Activated T-cell treated with anti-CD3 and anti-CD28 coated beads for 24 hours (primary cell): ENCODE data around the gene STX11.
"Not testable (repeated sequence)": the region's sequence is repeated elsewhere in the genome, so short reads cannot be mapped to it uniquely, and the experiment has no call there.

Experiments
- DNase-seq: peaks from one replicate; pipeline ENCODE4 v3.0.0-alpha.2; 2020; ENCODE audit warnings: low read depth

The STX11 gene

DNA sequence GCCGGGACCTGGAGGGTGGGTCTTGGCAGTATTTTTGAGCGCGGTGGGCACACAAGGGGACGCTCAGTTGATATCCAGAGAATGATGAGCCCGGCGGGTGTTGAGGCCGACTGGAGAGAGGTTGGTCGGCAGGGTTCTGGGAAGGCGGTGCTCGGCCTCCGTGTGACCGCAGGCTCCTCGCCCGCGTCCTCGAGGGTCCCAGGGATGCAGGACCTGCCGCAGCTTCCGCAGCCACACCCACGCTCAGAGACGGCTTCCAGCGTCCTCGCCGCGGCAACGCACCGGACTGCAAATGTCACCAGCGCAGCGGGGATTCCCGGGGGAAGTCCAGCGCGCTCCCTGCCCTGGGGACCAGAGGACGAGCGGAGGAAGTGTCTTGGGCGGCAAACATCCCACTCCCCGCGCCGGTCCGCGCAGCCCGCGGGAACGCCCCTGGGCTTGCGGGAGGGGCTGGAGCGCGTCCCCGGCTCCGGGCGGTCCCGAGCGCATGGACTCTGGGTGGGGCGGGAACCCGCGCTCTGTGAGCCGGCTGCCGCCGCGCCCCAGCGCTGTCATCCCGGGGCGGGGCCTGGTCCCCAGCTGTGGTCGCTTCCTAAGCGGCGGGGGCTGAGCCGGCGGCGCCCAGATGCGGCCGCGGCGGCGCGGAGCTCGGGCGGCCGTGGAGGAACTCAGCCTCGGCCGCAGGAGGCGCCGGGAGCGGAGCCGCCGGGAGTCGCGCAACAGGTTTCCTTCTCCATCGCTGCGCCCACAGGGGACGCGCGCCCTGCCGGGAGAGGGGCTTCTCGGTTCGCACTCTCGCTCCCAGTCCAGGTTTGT lies at the start of gene STX11:
STX11 (plus strand) TSS at position 624 of the 816 bp plus-strand sequence. CDS start 36,111 bp downstream, outside the sequence.
- DNase-seq = peak; percentile 74

DNA sequence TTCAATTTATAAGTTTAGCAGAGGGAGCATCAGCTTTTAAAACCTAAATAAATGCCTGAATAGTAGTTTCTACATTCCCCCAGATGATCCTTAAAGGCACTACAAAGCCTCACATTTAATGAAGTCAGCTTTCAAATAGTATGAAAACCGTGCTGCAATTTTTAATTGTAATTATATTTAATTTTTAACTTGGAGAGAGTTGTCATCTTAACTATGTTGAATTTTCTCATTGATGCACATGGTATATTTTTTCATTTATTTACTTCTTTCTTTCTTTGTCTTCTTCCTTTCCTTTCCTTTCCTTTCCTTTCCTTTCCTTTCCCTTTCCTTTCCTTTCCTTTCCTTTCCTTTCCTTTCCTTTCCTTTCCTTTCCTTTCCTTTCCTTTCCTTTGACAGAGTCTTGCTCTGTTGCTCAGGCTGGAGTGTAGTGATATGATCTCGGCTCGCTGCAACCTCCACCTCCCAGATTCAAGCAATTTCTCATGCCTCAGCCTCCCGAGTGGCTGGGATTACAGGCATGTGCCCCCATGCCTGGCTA lies 47.2 kb upstream of the STX11 start:
- no peak for DNase-seq

DNA sequence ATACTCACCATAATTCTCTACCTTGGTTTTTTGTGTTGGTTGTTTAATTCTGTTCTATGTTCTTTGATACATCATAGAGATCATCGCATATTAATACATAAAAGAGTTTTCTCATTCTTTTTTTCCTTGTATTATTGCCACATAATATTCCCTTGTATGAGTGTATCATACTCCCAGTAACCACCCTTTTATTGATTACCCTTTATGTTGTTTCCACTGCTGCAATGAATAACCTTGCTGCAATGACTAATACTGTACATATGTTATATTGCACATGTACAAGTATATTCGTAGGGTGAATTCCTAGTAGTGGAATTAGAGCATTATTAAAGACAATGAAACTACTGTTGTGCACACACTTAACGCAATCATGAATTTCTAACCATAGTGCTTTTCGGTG lies 45.8 kb upstream of the STX11 start:
- DNase-seq = no peak

DNA sequence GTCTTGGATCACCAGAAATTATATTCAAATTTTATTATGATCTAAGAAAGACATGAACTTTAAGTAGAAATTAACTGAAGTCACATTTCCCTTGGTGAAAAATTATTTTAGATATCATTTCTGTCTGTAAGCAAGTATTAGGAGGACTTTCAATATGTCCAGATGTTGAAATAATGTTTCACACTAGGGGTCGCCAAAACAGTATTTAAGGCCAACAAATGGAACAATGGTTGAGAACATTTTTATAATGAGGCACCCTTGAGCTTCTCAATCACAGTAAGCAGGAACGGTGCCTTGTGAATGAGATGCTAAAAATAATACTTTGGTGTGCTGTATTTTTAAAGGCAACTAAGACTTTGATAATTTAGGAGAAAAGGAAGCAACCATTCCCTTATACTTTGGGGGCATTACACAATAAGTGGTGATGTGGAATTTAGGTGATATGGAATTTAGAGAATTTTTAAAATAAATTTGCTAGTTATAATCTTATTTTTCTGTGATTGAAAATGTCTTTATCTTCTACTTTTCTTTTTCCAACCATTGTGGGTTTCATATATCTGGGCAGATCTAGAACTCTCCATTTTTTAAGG lies 45.3 kb upstream of the STX11 start:
- DNase-seq = peak; percentile 30

DNA sequence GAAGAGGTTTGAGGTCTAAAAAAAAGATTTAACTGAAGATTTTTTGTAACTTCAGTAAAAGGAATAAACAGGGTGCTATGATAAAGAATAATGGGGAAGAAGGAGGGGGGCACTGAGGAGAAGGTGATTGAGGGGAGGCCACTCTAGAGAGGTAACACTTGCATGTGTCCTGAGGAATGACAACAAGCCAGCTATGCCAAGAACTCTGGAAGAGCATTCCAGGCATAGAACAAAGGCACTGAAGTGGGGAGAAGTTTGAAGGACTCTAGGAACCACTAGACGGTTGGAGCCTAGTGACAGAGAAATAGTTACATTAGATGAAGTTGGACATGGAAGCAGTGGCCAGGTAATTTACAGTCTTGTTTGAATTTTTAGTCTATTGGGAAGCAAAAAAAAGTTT lies 44.1 kb upstream of the STX11 start:
- DNase-seq = no peak

DNA sequence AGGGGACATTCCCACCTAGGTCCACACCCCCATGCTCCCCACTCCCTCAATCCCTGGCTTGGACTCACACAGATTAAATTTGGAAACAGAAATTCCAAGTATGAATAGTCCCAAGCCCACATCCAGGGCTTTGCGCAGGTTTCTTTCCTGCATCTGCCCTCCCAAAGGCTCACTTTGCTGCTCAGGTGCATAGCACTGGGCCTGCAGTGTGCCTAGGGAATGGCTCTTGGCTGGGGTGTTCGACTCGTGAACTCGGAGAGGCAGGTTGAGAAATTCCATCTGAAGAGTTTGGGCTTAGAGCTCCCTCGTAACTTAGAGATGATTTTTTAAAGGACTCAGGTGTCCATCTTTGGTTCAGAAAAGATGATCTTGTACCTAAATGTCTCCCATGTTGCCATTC lies 40.1 kb upstream of the STX11 start:
- no peak for DNase-seq

DNA sequence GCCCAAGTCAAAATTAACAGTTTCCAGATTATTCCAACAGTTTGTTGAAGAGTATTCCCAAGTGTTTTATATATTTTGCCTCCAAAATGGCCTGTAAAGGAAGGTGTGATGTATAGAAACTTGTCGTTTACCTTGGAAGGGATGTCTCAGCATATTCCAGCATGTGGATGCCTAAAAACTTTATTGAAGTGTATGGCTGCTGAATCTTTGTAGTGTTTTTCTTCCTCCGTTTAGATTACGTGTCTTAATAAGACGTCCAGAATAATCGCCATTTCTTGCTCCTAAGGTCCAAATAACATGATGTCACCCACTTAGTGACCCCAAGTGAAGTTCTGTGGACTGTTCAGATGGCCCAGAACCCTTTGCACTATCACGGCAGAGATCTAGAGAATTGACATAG lies 37.0 kb upstream of the STX11 start:
- DNase-seq = no peak

DNA sequence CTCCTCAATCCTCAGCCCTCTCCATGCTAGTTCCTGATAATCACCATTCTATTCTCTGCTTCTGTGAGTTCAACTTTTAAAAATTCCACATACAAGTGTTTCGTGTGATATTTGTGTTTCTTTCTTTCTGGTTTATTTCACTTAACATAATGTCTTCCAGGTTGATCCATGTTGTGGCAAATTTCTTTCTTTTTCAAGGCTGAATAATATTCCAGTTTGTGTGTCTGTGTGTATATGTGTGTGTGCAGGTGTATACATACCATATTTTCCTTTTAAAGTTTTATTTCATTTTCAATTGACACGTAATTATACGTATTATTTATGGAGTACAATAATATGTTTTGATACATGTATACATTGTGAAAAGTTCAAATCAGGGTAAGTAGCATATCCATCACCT lies 35.1 kb upstream of the STX11 start:
- DNase-seq = no peak

DNA sequence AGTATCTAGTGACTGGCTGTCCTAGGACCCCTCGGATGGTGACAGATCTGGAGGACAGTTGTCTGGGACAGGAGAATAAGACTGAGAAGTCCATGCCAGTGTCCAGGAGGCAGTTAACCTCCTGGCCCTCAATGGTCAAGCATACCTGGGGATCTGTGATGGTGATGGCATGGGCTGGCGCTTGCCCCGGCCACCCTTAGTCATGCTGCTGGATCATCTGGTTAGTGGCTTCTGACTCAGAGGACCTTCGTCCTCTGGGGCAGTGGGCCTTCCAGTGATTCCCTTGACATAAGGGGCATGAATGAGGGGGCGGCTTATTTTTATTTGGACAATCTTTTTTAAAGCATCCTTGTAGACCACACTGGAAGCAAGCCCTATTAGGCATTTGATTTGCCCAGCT lies 30.9 kb upstream of the STX11 start:
- DNase-seq = no peak

DNA sequence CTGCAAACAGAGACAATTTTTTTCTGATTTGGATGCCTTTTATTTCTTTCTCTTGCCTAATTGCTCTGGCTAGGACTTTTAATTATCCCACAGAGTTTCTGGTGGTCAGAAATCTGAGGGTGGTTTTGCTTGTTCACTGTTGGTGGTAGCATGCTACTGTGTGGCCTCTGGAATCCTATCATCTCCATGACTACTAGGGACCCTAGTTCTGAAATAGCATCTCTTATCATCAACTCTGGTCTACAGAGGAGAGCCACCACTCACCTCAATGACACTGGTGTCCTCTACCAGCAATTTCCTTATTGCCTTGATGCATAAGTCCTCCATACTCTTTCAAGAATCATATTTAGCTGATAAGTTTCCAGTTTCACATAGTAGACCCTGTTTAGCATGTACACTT lies 27.5 kb upstream of the STX11 start:
- DNase-seq = no peak

DNA sequence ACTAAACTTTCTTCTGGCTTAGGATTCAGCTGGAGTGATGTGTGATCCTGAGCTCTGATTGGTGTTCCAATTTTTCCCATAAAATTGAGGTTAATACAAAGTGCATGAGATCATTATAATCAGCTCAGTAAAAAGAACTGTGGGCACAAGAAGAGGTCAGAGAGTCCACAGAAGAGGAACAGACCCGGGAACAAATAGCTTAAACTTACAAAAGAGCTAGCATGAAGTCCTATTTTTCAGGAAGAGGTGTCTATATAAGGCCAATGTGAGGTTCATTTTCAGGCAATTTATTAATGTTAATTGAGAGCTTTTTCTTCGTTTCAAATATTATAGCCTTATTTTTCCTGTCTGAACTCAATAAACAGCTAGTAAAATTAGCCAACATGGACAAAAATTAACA lies 26.9 kb upstream of the STX11 start:
- no peak for DNase-seq

DNA sequence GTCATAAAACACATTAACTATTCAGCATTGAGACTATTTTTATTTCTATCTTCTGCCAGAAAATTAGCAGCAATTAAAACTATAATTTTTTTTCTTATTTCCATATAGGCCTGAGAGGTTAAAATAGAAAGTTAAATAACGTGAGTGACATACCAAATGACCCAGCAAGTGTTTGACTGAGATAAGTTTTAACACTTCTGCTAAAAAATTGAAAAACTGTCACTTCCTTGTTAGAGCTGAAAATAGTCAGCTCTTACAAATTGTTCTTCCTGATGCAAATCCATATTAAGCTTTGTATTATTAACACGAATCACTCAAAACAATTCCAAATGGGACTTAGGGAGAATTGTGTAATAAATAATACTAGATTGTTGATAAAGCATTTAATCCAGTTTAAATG lies 26.5 kb upstream of the STX11 start:
- DNase-seq = no peak

DNA sequence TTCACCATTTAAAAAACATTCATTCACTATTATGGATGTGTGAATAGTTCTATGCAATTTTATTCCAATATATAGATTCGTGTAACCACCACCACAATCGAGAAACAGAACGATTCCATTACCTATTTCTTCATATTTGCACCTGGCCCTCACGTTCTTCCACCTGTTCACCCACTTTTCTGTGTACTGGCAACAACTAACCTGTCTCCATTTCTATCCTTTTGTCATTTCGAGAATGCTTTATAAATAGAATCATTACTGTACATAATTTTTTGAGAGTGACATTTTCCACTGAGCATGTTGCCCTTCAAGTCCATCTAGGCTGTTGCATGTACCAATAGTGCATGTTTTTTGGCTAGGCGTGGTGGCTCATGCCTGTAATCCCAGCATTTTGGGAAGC lies 23.2 kb upstream of the STX11 start:
- no peak for DNase-seq

DNA sequence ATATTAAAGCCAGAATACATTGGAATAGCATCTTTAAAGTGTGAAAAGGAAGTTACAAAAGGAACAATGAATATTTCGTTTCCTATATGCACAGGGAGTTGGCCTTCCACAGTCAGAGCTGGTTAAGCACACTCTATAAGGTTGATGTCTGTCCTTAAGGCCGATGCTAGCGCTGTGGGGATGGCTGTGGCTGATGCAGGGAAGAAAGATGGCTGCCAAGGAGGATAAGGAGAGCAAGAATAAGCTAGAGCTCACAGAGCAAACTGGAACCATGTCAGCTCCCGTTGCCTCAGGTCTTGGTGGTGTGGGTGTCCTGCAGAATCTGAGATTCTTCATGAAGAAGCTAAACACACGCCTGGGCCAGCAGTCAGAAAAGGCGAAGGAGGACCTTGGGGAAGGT lies 20.8 kb upstream of the STX11 start:
- no peak for DNase-seq

DNA sequence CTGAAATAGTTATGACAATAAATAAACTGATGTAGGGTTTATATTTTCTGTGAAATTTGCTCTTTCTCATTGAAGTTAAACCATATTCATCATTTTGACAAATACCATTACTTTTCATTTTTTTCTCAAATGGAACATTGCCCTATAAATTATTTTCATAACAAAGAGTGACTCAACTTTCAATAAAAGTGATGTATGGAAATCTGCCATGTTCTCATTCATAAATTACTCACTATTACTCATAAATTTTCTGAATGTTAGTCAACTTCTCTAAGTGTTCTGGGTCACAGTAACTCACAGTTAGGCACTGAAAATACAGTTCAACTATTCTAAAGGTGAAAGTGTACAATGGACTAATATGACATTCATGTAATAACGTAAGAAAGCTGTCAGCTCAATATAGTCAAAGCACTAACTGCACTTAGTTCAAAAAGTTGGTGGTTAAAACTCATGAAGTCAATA lies 19.0 kb upstream of the STX11 start:
- DNase-seq = no peak

DNA sequence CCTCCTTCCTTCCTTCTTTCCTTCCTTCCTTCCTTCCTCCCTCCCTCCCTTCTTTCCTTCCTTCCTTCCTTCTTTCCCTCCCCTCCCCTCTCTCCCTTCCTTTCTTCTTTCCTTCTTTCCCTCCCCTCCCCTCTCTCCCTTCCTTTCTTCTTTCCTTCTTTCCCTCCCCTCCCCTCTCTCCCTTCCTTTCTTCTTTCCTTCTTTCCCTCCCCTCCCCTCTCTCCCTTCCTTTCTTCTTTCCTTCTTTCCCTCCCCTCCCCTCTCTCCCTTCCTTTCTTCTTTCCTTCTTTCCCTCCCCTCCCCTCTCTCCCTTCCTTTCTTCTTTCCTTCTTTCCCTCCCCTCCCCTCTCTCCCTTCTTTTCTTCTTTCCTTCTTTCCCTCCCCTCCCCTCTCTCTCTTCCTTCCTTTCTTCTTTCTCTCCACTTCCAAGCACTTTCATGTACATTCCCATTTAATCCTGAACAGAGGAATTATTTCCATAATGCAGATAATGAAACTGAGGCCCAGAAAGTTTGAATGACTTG lies 18.1 kb upstream of the STX11 start:
- not testable (repeated sequence) for DNase-seq

DNA sequence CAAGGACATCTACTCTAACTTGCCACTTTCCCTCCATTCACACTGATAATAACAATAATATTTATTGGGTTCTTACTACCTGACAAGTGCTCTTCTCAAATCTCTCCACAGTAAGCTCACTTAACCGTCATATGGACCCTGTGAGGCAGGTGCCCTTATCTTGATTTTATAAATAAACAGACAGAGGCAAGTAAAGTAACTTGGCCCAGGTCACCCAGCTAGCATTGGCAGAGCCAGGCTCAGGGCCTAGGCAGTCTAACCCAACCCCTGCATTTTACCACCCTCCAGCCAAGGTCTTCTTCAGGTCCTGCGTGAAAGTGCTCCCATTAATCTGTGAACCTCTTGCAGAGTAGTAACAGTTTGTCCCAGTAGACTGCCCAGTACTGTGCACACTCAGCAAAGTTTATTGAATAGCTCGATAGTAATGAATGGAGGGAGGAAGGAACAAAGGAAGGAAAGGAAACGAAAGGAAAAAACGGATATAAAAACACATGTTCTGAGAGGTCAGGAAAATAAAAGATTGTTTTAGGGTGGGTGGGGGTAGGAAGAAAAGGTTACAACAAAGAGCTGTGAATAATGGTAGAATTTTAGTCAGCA lies 17.0 kb upstream of the STX11 start:
- no peak for DNase-seq

DNA sequence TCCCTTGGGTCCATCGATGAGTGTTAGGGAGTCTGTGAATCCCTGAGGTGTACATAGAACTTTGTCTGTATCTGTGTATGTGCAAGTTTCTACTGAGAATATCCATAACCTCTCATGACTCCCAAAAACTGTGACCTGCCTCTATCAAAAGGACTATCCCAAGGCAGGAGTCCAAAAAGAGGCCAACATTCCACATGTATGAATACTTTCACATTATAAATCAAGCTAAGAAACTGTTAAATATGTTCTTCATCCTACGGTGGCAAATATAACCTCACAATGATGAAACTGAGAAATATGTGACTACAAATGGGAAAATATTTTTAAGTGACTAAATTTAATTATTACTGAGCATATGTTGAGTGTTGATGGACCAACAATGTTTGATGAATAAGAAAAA lies 16.1 kb upstream of the STX11 start:
- no peak for DNase-seq

DNA sequence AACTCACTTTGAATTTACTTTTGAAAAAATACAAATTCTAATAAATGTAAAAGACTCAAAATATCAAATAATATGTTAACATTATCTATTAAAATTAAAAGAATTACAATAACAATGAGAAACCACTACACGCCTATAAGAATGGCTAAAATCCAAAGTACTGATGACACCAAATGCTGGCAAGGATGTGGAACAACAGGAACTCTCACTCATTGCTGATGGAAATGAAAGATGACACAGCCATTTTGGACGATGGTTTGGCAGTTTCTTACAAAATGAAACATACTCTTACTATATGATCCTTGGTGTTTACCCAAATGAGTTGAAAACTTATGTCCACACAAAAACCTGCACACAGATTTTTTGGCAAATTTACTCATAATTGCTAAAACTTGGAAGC lies 15.6 kb upstream of the STX11 start:
- DNase-seq = no peak

DNA sequence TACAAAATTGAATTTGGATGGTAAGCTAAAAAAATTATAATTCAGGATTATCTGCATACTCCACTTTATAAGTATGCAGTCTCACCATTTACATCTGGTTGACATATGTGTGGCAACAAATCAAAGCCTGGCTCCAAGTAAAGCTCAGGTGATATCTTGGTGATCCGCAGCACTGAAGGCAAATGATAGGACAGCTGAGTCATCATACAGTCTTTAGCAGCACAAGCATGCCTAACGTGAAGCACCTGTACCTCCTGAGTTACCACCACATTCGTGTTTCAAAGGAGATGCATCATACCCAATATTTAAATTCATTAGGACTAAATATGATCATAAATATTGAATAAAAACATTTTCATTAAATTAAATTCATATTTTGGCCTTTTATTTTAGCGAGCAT lies 11.8 kb upstream of the STX11 start:
- DNase-seq = no peak

DNA sequence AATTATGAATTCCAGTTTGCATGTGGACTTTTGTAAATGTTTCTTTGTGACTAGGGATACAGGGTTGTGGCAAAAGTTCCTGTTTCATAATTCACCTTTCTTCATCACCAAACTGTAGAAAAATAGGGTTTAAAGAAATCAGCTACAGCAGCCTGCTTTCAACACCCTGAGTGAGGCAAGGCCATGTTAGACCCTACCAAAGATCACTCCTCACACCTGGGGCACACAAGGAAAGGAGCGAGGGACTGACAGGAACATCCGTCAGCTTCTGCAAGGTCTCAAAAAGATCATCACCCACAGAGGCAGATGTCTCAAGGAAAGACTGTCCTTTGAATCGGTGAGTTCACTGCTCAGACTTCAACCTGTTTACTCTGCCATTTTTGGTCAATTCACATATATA lies 10.5 kb upstream of the STX11 start:
- DNase-seq = no peak

DNA sequence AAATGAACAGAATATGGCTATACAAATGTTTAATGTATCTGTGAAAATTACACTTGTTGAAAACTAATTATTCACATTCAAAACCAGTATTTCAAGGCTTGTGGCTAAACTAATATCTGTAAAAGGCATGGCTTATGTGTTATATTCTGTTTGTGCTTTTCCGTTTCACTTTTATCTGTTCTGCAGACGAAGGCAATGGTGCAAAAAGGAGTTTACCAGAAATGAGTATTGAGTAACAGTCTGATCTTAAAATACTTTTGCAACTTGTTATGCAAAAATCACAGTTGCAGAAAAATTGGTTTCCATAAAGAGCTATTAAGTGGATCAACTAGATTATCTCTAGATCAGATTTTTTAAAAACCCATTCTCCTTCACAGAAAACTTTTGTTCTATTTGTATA lies 9.4 kb upstream of the STX11 start:
- no peak for DNase-seq

DNA sequence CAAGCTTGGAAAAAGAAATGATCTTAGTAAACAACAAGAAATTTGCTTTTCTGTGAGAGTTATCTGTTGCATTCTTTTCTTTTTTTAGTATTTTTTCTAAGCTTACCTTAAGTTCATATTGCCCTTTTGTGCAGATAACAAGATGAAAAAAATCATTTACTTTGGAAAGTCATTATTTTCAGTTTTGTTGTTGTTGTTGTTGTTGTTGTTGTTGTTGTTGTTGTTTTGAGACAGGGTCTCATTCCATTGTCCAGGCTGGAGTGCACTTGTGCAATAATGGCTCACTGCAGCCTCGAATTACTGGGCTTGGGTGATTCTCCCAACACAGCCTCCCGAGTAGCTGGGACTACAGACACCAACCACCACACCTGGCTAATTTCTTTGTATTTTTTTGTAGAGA lies 8.8 kb upstream of the STX11 start:
- DNase-seq = no peak
